OCI-LY3 (cell line): ENCODE results near the gene ATP8A2.

Experiments
- EZH2phosphoT487 ChIP-seq: fragments of 200-600 bp; shearing (Covaris generic); IDR thresholded peaks from 2 replicates; pipeline ENCODE4 v1.6.1; 2018; ENCODE audit warnings: antibody characterized with exemption, mixed run types, low read depth
- TF ChIP-seq, protein P1 (sequence below): fragments of 200-600, 300-600 bp; sonication (generic); IDR thresholded peaks from 2 replicates; pipeline ENCODE4 v1.5.1; 2014; ENCODE audit warnings: antibody characterized with exemption, low read length, low read depth

DNA sequence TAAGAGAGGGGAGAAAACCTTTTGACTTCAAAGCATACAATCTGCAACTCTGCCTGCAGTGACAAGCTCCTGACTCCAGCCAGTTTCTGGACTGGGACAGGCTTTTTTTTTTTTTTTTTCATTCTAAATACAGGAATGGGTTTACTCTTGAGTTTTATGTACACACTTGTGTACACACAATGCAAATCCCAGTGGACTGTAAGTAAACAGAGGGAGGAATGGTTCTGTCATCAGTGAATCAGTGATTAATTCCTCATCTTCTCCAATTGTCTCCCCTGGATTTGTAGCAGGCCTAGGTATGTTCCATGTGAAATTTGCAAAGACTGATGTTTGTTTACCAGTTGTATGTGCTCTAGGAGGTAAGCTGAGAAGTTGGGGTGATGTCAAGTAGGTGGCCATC is 495.3 kb downstream of the ATP8A2 start:
- TF ChIP-seq, protein P1, sequence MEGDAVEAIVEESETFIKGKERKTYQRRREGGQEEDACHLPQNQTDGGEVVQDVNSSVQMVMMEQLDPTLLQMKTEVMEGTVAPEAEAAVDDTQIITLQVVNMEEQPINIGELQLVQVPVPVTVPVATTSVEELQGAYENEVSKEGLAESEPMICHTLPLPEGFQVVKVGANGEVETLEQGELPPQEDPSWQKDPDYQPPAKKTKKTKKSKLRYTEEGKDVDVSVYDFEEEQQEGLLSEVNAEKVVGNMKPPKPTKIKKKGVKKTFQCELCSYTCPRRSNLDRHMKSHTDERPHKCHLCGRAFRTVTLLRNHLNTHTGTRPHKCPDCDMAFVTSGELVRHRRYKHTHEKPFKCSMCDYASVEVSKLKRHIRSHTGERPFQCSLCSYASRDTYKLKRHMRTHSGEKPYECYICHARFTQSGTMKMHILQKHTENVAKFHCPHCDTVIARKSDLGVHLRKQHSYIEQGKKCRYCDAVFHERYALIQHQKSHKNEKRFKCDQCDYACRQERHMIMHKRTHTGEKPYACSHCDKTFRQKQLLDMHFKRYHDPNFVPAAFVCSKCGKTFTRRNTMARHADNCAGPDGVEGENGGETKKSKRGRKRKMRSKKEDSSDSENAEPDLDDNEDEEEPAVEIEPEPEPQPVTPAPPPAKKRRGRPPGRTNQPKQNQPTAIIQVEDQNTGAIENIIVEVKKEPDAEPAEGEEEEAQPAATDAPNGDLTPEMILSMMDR: no peak
- no peak for TF ChIP-seq EZH2phosphoT487
